Liver (tissue), 3 donors: Measurements from ENCODE around the gene PEAK3.

Experiments used
- ATF3 ChIP-seq: IDR thresholded peaks from 2 replicates; pipeline ENCODE4 v1.6.1; 2016; ENCODE audit warnings: antibody characterized with exemption
- CTCF ChIP-seq: fragments of 150-350 bp; IDR thresholded peaks from 2 replicates; pipeline ENCODE4 v1.5.1; 2017; ENCODE audit warnings: improper control_type of control experiment, low read depth, low read length; ENCODE audit not compliant: missing input control
- FOXA1 ChIP-seq: IDR thresholded peaks from 2 replicates; pipeline ENCODE4 v1.6.1; 2016; ENCODE audit warnings: antibody characterized with exemption
- FOXA2 ChIP-seq: IDR thresholded peaks from 2 replicates; pipeline ENCODE4 v1.6.1; 2016; ENCODE audit warnings: antibody characterized with exemption
- MAX ChIP-seq: IDR thresholded peaks from 2 replicates; pipeline ENCODE4 v1.6.1; 2016; ENCODE audit warnings: antibody characterized with exemption
- REST ChIP-seq: IDR thresholded peaks from 2 replicates; pipeline ENCODE4 v1.6.1; 2016; ENCODE audit warnings: antibody characterized with exemption, mild to moderate bottlenecking
- TAF1 ChIP-seq: conservative IDR thresholded peaks from 2 replicates; pipeline ENCODE4 v1.6.1; 2016; ENCODE audit warnings: antibody characterized with exemption, mild to moderate bottlenecking
- donor health status: healthy.
- donor health status: healthy.

GRCh38 chr19:2315121-2315817 is 33.3 kb upstream of the PEAK3 start:
- TF ChIP-seq CTCF (no peak), REST (no peak), ATF3 (no peak), FOXA2 (no peak), MAX (no peak), TAF1 (no peak), FOXA1 (no peak)
